Ovary (tissue), 3 donors: ENCODE data around the gene GGA1.

ENCODE experiments used
- CTCF ChIP-seq, 3 donors: fragments of 450-650 bp in 2 of 3; fragments of 200-600 bp in 1 of 3; IDR thresholded peaks; one replicate each; pipeline versions ENCODE4 v1.5.1 to v1.8.0; 2016 to 2022; ENCODE audit warnings: antibody characterized with exemption in 3 of 3, mild to moderate bottlenecking in 1 of 3
- POLR2A ChIP-seq: fragments of 450-650 bp; IDR thresholded peaks from one replicate; pipeline ENCODE4 v1.6.1; 2017; ENCODE audit warnings: antibody characterized with exemption, mild to moderate bottlenecking, moderate library complexity
- donor health status: DM: no; HTN: no; CAD: no.

GRCh38 chr22:37611207-37611606 is 2.6 kb downstream of the GGA1 start:
- TF ChIP-seq CTCF (IDR thresholded peaks at IDR 0.05) (no peak), POLR2A (no peak)
